GM19099 (cell line): ENCODE measurements around the gene ZNF318.

Experiments used
- POLR2A ChIP-seq: IDR thresholded peaks from 3 replicates; pipeline ENCODE4 v1.6.1; 2011; ENCODE audit warnings: low read depth; ENCODE audit not compliant: insufficient read length; ENCODE audit errors: extremely low read depth

The ZNF318 gene

DNA sequence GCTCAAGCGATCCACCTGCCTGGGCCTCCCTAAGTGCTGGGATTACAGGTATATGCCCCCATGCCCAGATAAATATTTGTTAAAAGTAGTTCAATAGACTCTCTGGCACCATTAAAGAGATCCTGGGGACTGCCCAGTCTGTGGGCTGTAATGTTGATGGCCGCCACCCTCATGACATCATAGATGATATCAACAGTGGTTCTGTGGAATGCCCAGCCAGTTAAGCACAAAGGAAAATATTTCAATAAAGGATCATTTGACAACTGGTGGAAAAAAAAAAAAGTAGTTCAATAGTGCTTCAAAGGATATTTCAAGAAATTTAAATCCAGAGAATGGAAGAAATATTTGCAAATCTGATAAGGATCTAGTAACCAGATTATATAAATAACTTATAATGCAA lies 59.3 kb downstream of the ZNF318 start:
- TF ChIP-seq POLR2A: no peak

DNA sequence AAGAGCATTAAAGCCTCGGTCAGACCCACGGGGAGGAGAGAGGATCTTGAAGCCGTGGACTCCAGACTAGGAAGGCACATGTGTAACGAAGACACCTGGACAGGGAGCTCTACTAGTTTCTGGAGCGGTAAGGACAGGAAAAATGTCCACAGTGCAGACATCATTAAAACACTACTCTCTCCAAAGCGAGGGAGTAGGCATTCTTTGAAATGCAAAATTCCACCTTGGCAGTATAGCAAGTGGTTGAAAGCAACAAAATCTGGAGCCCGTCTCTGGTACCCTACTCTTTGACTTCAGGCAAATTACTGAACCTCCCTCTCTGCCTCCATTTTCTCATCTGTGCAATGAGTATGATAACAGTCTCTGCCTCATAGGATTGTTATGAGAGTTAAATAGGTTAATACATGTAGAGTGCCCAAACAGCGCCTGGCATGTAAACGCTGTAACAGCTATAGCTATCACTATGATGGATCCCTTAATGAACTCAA lies 60.4 kb downstream of the ZNF318 start:
- no peak for TF ChIP-seq POLR2A

DNA sequence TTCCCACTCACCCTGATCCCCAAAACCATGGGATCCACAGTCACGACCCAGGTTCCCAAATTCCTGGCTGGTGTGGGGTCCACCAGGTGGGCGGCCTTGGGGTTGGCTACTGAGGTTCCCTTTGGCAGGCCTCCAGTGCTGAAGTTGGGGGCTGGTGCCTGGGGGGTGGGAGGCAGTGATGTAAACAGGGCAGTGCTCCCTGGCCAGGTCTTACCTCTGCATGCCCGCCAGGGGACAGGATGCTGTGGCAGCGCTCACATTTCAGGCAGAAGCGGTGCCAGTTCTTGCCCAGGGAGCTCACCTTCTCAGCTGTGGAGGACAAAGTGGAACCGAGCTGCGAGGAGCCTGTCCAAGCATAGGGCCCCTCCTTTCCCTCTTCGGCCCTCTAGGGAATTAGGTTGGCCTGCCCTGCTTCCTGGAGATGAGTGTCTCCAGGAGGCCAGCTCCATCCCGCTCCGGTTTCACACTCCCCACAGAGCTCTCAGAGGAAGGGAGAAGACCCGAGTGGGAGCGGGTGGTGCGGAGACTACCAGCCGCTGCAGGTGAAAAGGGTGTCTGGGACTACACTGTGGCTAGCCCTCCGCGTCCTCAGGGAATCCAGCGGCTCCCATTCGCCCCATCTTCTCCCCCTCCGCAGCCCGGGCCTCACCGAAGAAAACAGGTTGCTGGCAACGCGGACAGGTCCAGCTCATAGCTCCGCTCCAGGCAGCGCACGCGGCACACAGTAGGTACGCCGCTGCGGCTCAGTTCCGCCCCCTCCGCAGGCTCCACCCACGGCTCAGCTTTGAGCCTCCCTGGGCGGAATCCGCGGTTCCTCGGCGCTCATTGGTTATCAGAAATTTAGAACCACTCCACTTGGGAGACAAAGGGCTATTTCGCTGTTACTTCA lies 61.1 kb downstream of the ZNF318 start, which contains the start of gene CRIP3:
Gene CRIP3, minus strand, starts transcription at position 726 of the 889 bp plus-strand sequence. Its CDS starts 34 bp downstream, at position 692.
- TF ChIP-seq POLR2A: no peak

DNA sequence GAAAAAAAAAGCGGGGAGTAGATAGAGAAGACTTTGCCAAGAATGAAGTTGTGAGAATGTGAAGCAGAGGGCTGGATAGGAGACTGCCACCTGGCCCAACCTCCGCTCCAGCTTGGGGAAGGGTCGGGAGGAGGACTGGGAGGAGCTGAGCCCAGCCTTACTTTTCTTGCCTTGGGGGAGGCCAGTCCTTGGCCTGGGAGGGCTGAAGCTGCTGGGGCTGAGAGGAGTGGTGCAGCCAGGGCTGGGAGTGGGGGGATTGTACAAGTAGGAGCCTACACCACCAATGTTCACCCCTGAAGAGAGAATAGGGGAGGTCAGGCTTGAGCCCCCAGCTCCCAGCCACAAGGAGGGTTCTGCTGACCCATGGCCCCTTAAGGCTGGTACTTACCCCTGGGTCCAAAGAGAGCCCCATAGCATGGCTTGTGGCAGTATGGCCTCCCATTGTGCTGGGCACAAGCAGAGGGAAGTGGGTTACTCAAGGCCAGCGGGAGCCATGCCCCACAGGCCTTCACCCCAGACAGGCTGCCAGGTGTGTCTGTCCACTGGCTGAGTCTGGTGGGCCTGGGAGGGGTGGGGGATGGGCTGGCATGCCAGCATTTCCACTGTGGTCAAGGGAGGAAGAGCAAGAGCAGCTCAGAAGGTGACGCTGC lies 61.9 kb downstream of the ZNF318 start:
- TF ChIP-seq POLR2A: no peak

DNA sequence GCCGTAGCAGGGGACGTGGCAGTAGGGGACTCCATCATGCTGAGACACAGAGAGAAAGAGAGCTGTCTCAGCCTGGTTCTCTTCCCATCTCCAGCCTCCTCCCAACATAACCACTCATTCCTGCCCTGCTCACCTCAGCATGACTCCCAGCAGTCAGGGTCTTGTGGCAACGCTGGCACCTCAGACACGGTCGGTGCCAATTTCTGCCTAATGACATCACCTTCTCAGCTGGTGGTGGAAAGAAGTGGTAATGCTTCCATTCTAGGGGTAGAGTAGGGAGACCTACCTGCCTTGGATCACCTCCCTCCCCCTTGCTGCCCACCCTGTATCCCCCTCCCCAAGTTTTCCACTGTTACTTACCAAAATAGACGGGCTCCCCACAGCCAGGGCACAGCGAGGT lies 63.4 kb downstream of the ZNF318 start:
- TF ChIP-seq POLR2A: no peak

DNA sequence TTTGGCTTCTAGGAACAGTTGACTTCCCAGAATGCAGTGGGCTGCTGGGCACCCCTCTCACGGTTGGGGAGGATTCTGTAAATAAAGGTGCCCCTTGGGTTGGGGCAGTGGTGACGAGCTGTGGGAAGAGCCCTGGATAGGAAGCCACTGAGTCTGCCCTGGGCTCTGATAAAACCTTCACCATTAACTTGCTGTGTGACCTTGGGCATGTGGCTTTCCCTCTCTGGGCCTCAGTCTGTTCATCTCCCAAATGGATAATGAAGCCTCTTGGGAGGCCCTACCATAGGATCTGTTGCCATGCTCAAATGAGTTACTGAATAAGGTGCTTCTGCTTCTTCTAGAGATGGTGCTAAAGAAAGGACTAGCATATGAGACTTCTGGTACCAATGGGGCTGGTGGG lies 64.6 kb downstream of the ZNF318 start:
- no peak for TF ChIP-seq POLR2A

DNA sequence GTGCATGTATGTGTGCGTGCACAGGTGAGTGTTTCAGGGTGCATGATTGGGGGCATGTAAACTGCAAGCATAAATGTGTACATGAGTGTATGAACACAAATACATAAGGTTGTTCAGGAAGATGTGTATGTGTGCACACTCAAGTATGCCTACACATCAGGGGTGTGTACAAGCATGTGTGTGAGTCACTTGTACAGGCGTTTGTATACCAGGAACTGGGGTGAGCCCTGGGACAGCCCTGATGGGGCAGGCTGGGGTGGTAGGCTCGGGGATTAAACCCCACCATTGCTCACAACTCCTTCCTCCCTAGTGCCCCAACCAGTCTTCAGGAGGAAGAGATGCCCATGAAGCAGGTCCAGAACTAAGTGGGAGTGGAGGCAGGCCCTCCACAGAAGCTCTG lies 65.1 kb downstream of the ZNF318 start:
- no peak for TF ChIP-seq POLR2A

DNA sequence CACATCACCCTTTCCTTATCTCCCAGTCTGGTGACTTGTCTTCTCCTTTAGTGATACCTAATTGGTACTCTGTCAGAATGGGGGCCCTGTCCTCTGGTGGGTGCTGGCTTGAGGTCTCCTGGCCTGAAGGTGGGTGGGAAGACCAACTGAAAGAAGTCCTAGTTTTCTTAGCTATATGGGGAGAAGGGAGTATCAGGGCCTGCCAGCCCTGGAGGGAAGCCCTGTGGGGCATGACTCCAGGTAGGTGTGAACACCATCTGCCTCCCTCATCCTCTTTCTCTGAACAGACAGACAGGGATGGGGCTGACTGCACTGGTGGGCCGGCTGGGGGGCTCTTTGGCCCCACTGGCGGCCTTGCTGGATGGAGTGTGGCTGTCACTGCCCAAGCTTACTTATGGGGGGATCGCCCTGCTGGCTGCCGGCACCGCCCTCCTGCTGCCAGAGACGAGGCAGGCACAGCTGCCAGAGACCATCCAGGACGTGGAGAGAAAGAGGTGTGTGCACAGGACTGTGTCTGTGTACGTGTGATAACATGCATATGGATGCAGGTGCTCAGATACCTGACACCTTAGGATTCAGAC lies 65.6 kb downstream of the ZNF318 start:
- no peak for TF ChIP-seq POLR2A

DNA sequence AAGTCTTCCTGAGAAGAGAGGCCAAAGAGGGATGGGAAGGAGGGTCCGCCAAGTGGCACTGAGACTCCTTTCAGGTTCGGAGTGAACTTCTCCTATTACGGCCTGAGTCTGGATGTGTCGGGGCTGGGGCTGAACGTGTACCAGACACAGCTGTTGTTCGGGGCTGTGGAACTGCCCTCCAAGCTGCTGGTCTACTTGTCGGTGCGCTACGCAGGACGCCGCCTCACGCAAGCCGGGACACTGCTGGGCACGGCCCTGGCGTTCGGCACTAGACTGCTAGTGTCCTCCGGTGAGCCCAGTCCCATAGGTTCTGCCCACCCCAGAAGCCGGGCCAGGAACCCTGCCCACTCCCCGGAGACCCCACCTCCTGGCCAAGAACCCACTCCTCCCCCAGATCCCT lies 67.3 kb downstream of the ZNF318 start:
- TF ChIP-seq POLR2A: no peak

DNA sequence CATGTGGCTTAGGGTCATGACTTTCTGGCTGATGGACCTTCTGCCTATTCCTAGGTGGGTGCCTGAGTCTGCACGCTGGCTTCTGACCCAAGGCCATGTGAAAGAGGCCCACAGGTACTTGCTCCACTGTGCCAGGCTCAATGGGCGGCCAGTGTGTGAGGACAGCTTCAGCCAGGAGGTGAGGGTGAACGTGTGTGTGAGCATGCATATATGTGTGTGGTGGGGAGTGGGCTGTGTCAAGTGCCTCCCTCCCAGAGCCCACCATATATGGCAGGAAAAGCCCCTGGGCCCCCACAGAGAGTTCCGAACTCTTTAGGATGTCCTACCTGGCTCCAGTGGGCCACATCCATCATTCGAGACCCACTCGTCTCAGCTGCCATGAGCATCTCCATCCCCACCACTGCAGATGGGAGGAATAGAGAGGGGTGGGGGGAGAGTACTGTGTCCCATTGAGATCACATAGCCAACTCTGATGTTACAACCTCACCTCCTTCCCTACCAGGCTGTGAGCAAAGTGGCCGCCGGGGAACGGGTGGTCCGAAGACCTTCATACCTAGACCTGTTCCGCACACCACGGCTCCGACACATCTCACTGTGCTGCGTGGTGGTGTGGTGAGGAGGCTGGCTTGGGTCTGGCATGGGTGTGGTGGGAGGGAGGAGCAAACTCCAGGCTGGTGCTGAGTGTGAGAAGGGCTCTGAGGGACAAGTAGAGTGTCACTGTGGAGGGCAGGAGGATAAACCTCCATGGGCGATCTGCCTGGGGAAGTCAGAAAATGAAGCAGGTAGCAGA lies 68.2 kb downstream of the ZNF318 start:
- TF ChIP-seq POLR2A: no peak

DNA sequence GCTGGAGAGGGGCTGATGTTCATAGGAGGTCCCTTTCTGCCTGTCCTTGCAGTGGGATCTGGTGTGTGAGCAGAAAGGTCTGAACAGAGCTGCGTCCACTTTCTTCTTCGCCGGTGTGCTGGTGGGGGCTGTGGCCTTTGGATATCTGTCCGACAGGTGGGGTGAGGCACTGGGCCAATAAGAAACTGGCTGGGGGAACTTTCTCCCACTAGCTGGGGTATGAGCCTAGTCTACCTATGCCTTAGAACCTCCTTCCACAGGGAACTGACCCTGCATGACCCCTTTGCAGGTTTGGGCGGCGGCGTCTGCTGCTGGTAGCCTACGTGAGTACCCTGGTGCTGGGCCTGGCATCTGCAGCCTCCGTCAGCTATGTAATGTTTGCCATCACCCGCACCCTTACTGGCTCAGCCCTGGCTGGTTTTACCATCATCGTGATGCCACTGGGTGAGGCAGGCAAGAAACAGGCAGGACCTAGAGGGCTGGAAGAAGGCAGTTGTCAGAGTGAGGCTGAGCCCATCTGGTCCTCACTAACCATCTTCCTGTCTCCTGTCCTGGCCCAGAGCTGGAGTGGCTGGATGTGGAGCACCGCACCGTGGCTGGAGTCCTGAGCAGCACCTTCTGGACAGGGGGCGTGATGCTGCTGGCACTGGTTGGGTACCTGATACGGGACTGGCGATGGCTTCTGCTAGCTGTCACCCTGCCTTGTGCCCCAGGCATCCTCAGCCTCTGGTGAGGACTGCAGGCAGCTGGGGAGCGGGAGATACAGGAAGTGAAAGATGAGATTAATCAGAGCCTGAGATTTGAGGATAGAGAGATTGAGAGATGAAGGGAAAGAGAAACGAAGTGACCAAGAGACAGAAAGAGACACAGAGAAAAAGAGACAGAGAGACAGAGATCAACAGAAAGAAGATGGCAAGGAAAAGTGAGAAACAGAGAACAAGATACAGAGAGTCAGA lies 69.8 kb downstream of the ZNF318 start:
- no peak for TF ChIP-seq POLR2A

DNA sequence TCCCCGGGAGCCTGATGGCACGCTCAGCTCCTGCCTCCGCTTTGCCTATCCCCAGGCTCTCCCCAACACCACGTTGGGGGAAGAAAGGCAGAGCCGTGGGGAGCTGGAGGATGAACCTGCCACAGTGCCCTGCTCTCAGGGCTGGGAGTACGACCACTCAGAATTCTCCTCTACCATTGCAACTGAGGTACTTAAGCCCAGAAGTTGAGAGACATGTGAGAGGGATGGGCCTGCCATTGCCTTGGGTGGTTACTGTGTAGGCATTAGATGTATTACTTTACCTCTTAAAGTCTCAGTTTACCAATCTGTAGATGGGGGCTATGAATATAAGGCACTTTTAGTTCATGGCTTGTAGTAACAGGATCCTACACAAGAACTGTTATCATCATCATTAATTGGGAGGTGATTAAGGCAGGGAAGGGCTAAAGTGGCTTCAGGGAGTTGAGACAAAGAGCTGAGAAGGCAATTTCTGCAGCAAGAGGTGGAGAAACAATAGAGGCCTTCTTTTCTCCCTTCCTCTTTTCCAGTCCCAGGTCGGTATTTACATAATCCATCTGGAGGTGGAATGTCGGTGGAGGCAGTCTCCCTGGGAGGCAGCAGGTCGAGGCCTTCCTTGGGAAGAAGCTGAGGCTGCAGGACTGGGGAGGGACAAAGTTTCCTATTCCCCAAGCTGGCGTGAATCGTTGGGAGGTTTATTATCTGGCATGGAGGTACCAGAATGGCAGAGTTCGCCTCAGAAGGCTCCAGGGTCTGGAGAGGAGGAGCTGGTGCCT lies 70.7 kb downstream of the ZNF318 start:
- no peak for TF ChIP-seq POLR2A
